Activated T-cell treated with anti-CD3 and anti-CD28 coated beads, Interleukin-2, amount 50 U/mL, for 1 hour (primary cell): ENCODE data around the gene HLCS.

Experiments
- DNase-seq: peaks from one replicate; pipeline ENCODE4 v3.0.0-alpha.2; 2020

Gene HLCS

DNA sequence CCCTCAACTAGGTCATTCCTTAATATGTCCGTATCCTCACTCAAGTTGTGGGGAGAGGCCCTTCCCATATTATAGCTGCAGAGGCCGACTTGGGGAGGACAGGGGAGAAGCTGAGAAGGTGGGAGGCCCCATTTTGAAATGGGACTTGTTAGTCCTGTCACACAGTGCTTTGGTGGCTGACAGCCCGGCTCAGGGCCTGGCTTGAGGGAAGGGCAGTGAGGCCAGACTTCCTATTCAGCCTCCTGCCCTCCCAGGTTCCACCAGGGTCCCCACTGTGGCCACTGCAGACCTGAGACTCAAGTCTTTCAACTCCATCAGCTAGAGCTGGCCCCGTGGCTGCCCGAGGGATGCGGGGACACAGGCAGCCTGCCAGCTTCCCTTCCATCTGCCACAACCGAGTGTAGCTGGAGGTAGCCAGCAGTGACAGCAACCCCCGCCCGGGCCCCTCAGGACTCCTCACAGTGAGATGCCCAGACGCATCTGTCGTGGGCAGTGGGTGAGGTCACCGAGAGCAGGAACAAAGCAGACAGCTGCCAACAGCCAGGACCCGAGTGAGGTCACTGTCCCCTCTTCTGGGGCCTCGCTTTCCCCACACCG lies 230.6 kb downstream of the HLCS start:
- DNase-seq, result no peak

DNA sequence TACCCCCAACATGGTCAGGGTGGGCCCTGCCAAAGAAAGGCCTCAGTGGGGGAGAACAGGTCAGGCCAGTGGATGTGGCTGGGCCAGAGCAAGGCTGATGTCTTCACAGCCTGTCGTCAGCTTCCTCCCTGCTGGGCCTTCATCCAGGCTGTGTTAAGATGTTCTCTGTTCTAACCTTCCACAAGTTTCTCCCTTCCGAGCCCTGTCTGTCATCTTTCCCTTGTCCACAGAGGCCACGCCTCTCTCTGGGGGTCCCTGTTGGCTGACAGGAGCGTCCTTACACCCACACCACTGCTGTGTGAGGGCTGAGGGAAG lies 231.3 kb downstream of the HLCS start:
- no peak for DNase-seq

DNA sequence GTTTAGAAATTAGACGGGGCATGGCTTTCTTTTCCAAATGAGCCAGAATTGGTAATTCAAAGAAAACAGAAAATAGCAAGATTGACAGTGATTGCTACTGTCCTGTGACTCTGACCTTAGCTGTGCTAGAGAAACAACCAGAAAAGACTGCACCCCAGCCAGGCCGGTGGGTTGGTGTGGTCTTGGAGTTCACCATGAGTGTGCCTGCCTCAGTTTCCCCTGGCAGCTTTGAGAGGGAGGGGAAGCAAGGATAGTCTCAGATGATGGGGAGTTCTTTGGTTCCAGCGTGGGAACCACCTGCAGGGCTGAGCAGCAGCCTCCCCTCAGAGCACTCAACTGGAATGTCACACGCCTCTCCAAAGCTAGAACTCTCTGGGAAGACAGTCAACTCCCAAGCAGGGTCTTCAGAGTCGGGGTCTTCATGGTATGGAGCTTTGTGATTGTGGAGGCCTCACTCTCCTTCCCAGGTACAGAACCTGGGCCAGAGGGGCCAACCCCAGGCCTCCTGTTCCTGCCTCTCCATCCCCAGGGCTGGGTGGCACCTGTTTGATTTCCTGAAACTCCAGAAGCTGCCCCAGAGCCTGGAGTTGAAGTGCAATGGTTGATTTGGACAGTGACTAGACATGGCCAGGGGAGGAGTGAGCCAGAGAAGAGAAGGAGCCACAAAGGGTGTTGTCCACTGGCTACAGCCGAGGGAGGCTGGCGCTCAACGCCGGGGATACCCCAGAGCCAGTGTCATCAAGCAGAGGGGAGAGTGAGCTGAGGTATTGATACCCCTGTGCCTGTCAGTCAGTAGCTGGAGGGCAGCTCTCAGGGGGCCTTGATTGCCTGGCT lies 231.9 kb downstream of the HLCS start:
- no peak for DNase-seq

DNA sequence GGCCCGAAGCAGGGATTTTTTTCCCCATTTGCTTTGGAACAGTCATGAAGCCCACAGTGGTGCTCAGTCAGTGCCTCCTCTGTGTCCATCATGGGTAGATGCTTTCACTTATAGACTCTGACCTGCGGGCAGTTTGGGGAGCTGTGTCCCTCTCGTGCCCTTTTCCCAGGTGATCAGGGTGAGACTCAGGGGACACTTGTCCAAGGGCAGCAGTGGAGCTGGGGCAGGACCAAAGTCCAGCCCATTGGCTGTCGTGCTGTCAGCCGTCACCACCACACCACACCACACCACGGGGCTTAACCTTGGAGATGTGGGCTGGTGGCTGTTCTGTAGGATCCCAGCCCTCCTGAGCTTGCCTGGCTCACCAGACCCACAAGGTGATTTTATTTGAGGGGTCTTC lies 232.6 kb downstream of the HLCS start:
- DNase-seq, result no peak

DNA sequence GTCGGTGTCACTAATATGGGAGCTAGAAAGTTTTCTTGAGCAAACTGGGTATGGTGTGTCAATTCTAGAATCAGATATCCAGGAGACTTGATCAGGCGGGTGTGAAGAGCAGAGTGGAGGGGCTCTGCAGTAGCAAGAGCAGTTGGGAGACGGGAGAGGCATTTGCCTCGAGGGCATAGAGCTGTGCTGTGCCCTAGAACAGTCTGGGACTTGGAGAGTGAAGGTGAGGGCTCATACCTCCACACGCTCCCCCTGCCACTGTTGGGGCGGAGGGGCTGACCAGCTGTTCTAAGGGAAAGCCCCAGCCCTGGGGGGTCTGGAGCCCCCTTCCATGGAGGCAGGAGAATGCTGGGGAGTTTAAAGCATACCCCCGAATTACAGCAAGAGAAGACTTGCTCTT lies 233.7 kb downstream of the HLCS start:
- no peak for DNase-seq

DNA sequence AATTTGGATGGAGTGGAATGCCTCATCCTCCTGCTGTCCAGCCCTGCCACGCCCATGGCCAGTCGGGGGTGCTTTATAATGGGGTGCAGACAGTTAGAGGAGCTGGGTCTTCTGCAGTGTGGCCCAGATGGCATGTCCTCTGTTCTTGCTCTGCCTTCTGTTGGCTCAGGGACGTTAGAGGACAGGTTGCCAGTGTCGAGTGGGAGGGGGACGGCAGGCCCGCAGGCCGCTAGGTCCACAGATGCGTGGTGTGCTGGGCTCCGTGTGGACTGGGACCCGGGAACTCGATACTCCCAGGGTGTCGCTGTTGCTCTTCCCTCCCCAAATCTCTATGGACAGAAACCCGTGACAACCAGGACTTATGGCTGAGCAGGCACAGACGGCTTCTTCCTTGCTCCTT lies 234.3 kb downstream of the HLCS start:
- no peak for DNase-seq

DNA sequence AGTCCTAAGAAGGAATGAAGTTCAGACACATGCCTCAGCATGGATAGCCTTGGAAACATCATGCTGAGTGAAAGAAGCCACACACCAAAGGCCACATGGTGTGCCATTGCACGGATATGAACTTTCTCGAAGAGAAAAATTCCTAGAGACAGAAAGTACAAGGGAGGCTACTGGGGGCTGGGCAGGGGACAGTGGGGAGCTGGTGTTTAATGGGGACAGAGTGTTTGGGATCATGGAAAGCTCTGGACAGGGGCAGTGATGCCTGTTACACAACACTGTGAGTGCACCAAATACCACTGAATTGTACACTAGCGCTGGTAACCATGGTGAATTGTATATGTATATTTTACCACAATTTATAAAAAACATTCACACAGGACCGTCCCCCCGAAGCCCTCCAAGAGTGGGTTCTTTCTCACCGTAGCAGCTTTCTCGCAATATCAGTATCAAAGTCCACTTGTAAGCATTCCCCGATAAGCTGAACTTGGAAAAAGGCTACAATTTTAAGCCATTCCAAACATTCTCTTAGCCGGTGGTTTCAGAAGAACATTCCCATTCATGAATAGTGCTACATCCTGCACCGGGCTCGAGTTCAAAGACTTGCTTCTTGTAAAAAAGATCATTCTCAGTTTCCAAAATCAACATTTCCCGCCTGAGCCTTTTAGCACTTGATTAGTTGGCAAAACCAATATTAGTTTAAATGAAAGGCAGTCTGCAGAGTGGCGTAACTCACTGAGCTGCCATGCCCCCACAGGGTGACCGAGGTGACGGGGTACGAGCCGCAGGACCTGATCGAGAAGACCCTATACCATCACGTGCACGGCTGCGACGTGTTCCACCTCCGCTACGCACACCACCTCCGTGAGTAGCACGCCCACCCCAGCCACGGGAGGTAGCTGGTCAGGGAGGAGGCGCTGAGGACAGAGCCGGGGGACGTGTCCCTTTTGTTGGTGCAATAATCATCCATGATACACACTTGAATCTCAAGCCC lies 235.9 kb downstream of the HLCS start:
- no peak for DNase-seq

DNA sequence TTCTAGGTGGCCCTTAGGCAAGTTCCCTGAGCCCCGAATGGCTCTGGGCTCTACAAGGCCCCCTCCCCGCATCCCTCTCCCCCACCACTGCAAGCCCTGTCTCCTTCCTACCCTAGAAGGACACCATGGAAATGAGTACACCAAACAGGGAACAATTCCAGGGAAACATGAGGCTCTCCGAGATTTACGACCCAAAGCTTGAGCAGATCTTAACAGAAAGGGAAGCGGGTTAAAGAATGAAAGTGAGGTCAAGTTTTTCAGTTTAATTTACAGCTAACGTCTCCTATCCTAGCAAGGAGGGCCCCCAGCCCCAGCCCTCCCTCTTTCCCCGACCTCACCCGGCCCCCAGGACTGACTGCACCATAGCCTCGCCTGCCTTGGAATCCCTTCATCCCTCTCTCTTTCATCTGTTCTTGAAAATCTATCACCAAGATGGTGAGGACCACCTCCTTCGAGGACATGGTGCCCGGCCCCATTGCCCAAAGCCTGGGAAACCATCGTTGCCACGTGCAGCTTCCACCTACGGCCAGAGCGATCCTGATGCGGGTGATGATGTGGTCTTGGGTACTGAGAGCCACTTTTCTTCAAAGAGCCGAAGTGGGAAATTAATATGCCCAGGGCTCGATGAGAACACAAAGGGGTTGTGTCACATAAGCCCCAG lies 237.0 kb downstream of the HLCS start:
- no peak for DNase-seq

DNA sequence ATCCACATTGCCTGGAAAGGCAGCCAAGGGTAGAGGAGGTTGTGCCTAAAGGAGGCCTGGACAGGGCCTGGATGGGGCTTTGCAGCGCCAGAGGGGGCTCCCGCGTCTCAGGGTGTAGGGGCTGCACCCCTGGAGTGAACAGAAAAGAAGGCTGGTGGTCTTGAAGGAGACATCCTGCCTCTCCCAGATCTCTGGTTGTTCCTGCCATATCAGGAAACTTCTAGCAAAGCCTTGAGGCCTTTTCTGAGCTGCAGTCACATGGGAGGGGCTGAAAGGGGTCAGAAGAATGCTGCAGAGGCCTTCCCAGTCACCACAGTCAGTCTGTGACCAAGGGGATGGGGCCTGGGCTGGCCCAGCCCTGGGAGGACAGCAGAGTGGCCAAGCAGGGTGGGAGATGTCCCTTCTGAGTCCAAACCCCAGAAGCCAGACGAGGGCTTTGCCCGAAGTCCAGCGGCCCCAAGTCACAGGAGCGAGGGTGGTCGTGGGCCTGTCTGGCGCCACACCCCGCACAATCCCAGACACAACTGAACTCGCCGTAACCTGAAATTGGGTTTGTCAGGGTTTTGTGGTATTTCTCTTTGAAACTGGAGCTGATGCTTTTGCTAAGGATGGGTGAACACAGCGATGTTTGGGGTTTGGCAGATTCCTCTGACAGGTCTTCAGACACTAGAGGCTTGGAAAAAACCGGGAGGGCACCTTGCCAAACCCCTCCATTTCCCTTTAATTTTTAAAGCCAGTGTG lies 237.9 kb downstream of the HLCS start:
- DNase-seq, result no peak

DNA sequence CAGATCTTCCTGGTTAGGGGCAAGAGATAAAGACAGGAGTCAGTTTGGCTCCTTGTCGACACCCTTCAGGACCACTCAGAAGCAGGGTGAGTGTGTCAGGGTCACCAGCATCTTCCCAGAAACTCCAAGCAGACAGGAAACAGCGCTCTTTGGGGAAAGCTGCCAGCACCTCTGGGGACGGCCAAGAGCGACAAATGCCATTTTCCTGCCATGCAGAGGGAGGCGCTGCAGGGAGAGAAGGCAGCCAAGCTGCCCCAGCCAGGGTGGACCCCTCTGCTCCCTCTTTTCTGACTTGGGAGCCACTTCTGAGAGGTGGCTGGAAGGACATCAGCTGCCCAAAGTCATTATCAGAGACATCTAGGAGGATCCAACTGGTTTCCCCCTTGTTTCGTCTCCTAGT lies 238.6 kb downstream of the HLCS start:
- DNase-seq, result no peak

DNA sequence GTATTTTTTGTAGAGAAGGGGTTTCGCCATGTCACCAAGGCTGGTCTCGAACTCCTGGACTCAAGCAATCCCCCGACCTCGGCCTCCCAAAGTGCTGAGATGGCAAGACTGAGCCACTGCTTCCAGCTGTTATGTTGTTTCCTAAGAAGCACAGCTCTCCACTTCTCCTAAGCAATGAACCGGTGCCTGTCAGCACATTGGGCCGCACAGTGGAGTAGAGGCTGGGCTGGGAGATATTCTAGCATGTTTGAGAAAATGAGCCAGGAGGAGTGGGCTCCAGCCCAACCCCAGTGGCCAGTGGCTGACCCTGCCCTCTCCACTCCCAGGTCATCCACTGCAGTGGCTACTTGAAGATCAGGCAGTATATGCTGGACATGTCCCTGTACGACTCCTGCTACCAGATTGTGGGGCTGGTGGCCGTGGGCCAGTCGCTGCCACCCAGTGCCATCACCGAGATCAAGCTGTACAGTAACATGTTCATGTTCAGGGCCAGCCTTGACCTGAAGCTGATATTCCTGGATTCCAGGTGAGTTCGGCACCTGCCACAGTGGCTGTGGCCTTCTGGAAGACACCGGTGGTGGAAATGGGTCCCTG lies 240.6 kb downstream of the HLCS start:
- DNase-seq, result no peak

DNA sequence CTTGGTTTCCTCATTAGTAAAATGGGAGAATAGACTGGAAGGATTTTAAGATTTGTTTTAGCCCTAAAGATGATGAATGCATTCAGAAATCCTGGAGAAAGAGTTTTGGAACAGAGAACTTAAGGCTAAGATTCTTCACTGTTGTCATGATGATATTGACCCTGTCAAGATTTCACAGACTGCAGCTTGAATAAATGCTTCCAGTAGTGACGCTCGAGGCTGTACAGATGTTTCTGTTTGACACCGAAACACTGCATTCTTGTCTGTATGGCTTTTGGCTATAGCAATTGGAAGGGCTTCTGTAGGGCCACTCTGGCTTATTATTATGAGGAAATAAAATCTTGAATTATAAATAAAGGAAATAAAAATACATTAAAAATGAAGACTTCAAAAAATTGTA lies 241.8 kb downstream of the HLCS start:
- no peak for DNase-seq

DNA sequence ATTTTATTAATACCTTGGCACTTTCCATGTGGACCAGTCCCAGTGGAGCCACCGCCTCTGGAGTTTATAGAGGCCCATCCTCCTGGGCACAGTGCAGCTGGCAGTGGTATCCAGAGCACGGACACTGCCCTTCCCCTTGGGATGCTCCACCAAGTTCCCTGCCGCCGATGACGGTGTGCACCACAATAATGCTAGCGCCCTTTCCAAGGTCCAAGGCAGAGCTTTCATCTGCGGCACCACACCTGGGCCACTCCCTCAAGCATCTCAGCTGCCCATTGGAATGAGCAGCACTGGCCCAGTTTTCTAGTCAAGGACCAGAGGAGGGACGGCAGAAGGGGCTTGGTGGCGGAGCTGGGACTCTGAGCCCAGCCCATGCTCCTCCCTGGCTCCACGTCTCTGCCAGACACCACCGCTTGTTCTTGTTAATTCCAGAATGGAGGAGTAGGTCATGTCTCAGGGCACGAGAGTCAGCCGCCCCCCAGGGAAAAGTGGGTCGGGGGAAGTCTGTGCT lies 243.0 kb downstream of the HLCS start:
- DNase-seq, result no peak

DNA sequence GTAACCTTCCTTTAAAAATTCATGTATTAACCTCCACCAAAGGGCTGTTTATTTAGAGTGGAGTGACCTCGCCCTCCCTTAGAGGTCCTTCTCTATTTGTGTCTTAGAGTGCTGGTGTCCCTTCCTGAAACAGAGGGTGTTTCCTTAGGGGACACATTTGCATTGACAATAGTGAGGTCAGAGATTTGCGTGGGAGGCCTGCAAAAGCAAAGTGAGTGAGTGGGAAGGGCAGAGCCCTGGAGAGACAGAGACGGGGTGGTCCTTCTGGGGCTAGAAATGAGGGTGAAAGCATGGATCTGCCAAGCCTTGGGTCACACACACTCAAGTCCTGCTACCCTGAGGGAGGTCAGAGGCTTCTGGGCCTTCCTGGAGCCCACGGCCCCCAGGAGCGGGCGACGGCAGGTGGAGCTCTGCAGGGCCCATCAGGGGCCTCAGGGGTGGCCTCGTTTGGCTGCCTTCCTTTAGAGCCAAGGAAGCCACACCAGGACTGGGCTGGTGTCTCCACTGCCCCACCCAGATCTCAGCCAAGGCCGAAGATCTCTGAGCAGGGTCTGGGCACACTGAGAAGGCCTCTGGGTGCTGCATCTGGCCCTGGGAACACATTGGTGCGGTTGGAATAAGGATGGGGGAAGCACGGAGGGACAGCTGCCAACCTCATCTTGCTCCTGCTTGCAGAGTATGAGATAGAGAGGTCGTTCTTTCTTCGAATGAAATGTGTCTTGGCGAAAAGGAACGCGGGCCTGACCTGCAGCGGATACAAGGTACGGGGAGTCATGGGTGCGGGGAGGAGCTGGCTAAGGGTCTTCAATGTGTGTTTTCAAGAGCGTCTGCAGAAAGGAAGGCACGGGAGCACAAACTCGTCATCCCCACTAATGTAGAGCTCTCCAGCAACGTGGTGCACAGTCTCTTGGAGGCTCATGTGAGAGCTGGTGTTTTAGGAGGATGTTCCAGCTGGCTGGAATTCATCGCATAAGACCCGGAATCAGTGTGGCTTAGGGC lies 243.8 kb downstream of the HLCS start:
- no peak for DNase-seq

DNA sequence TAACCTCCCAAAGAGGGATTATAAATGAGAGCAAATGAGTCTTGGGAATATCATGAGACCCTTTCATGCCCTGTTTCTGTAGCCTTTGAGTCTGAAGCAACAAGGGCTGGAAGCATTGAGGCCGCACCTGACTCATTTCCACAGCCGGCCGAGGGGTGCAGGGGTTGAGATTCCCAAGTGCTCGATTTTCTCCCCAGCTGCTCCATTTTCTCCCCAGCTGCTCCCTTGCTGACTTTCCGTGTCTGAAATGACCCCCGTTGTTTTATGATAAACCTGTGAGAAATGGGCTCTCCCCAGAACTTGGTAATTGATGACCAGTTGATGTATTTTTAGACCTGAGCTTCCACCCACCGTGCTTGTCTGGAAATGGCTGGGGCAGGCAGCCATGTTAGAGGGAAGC lies 244.7 kb downstream of the HLCS start:
- DNase-seq, result no peak

DNA sequence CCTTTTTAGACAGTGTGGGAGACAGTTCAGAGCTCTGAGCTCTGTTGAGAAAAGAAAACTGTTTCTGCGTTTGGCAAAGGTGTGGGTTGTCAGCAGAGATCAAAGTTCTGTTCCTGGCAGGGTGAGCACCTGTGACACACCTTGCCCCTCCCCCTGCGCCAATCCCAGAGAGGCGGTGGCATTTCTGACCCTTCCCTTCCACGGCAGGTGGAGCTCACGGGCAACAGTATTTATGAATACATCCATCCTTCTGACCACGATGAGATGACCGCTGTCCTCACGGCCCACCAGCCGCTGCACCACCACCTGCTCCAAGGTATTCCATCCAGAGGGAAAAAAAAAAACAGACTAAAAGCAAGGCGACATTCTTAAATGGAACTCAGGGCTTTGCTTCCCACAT lies 246.9 kb downstream of the HLCS start:
- no peak for DNase-seq

DNA sequence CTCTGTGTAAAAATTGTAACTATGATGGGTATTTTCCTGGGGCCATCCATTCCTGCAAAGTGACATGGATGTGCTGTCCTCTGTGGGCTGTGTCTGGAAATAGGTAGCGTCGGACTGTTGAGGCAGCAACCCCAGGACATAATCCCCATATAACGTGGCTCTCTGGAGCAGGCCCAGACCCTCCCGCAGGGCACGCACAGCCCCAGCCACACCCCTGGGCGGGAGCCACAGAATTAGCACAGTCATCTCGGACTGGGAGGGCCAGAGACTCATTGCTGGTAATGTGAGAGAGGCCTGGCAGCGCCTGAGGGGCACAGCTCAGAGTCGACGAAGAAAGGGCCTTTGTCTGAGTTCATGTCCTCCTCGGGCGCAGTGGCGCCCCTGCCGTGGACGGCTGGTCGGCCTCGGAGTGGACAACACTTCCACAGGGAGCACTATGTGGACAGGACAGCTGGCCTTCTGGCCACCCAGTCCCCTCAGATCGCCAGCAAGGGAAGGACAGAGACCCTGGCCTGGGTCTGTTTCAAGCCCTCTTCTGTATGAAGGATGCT lies 247.4 kb downstream of the HLCS start:
- no peak for DNase-seq

DNA sequence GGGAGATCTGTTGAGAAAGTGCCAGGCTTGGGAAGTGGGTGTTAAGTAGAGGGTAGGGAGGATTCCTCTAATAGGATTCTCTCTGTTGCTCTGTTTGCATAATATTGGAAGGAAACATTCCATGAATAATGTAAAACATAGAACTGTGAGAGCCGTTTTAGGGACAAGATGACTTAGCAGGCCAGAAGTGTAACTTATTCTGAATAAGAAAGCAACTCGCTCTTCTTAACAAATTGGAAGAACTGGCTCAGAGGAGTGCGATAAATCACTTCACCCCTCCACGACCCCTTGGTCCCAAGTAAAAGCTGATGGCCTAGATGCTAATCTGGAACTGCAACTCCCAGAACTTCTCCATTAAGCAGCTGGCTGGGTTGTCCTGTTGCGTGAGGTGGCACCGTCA lies 248.5 kb downstream of the HLCS start:
- no peak for DNase-seq

DNA sequence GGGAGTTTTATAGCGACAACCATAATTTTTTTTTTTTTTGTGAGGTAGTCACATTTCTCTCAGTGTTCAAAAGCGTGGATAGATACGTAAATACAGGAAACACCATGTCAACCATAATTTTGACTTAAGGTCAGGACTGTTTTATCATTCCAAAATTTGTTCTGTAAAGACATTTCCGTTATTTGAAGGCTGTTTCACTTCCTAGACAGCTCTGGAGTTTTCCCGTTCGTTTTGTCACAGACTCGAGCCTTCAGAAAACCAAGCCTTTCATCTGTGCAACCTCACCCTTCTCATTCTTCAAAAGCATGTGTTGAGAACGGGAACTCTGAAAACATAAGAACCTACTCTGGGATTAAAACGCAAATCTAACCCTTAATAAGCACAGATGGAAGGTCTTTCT lies 249.6 kb downstream of the HLCS start:
- no peak for DNase-seq

DNA sequence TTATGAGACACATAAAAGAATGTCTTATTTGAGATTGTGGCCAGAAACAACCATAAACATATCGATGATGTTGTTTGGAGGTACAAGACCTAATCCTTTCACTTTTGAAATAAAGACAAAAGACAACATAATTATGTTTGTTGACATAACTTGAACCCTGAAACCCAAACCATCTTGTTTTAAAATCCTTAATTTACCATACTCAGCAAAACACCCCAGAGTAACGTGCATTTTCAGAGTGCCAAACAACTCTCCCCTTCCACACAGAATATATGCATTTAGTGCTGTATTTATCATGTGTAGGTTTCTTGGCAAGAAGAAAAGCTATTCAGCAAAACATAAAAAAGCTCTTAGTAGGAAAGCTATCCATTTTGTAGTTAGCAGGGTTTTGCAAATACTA lies 250.1 kb downstream of the HLCS start:
- DNase-seq, result no peak
